GM23338 (cell line): Measurements from ENCODE around the gene C20orf204. TPM values are rescaled to one million over a fixed set of nuclear protein-coding genes. Genes with fewer than 3 reads are reported as not detected.

Experiments
- ATAC-seq: fragments of 200-7000 bp; cut with Tn5 transposase; 3 replicates; pipeline ENCODE4 v1.9.1; 2020
- DNase-seq: peaks from one replicate; pipeline ENCODE4 v3.0.0-alpha.2; 2015; ENCODE audit warnings: low spot score
- H2AFZ ChIP-seq: fragments of 200-600 bp; sonication (generic); 2 replicates; pipeline ENCODE4 v1.8.0; 2016; ENCODE audit warnings: antibody characterized with exemption, mild to moderate bottlenecking, moderate library complexity
- H3F3A ChIP-seq: fragments of 200-600 bp; sonication (generic); replicated peaks from 2 replicates; pipeline ENCODE4 v1.8.0; 2017; ENCODE audit warnings: antibody characterized with exemption, mixed run types, low read depth
- H3K27ac ChIP-seq: fragments of 200-600 bp; sonication (generic); 2 replicates; pipeline ENCODE4 v1.6.1; 2016; ENCODE audit warnings: low read depth
- H3K27me3 ChIP-seq: fragments of 200-600 bp; sonication (generic); 2 replicates; pipeline ENCODE4 v1.8.0; 2016; ENCODE audit warnings: mild to moderate bottlenecking, mixed run types, moderate library complexity; ENCODE audit not compliant: insufficient read depth
- H3K36me3 ChIP-seq: fragments of 200-600 bp; sonication (generic); 2 replicates; pipeline ENCODE4 v1.8.0; 2016; ENCODE audit warnings: mild to moderate bottlenecking; ENCODE audit not compliant: insufficient read depth
- H3K4me1 ChIP-seq: fragments of 200-600 bp; sonication (generic); 2 replicates; pipeline ENCODE4 v1.8.0; 2016; ENCODE audit warnings: mild to moderate bottlenecking, moderate library complexity; ENCODE audit not compliant: insufficient read depth
- H3K4me2 ChIP-seq: fragments of 200-600 bp; sonication (generic); 2 replicates; pipeline ENCODE4 v1.7.1; 2017; ENCODE audit warnings: mixed run types
- H3K4me3 ChIP-seq: fragments of 200-600 bp; sonication (generic); 2 replicates; pipeline ENCODE4 v1.6.1; 2016; ENCODE audit warnings: mixed run types
- H3K79me2 ChIP-seq: fragments of 200-600 bp; sonication (generic); replicated peaks from 2 replicates; pipeline ENCODE4 v1.8.0; 2017; ENCODE audit warnings: mild to moderate bottlenecking; ENCODE audit not compliant: insufficient read depth
- H3K9me2 ChIP-seq: fragments of 200-600 bp; sonication (generic); 2 replicates; pipeline ENCODE4 v1.8.0; 2017; ENCODE audit not compliant: insufficient read depth
- H4K20me1 ChIP-seq: fragments of 200-600 bp; sonication (generic); replicated peaks from 2 replicates; pipeline ENCODE4 v1.8.0; 2017; ENCODE audit warnings: mild to moderate bottlenecking; ENCODE audit not compliant: insufficient read depth
- H3K27ac Mint-ChIP-seq: 2 replicates; pipeline ENCODE4 v1.8.0; 2020; ENCODE audit warnings: inconsistent platforms, mild to moderate bottlenecking, moderate library complexity, mixed read lengths
- H3K27me3 Mint-ChIP-seq: 3 replicates; pipeline ENCODE4 v1.8.0; 2022; ENCODE audit warnings: low read depth, mild to moderate bottlenecking, moderate library complexity, mixed read lengths, inconsistent platforms; ENCODE audit not compliant: insufficient read depth, poor library complexity
- H3K36me3 Mint-ChIP-seq: 3 replicates; pipeline ENCODE4 v1.8.0; 2021; ENCODE audit warnings: low read depth, mild to moderate bottlenecking, inconsistent platforms, moderate library complexity, mixed read lengths
- H3K4me1 Mint-ChIP-seq: 3 replicates; pipeline ENCODE4 v1.8.0; 2020; ENCODE audit warnings: mild to moderate bottlenecking, inconsistent platforms, mixed read lengths
- H3K4me3 Mint-ChIP-seq: 3 replicates; pipeline ENCODE4 v1.8.0; 2021; ENCODE audit warnings: moderate library complexity, mild to moderate bottlenecking, inconsistent platforms, mixed read lengths
- H3K9me3 Mint-ChIP-seq: 3 replicates; pipeline ENCODE4 v1.8.0; 2020; ENCODE audit warnings: moderate library complexity, mild to moderate bottlenecking, inconsistent platforms, mixed read lengths
- CREB1 ChIP-seq: fragments of 250-450 bp; sonication (Bioruptor Pico); IDR thresholded peaks from 2 replicates; pipeline ENCODE4 v1.5.0; 2020; ENCODE audit warnings: low read depth, mild to moderate bottlenecking, moderate library complexity
- CTCF ChIP-seq, 2 experiments: fragments of 200-600 bp in 1 of 2; sonication (generic) in 1 of 2; conservative IDR thresholded peaks; 2 replicates each; pipeline versions ENCODE4 v1.5.1 to v1.6.1; 2016 to 2017; ENCODE audit warnings: antibody characterized with exemption in 2 of 2, low read depth in 2 of 2, mild to moderate bottlenecking in 2 of 2, moderate library complexity in 1 of 2
- ETS1 ChIP-seq: IDR thresholded peaks from 2 replicates; pipeline ENCODE4 v1.6.1; 2016; ENCODE audit warnings: antibody characterized with exemption
- EZH2 ChIP-seq: fragments of 200-600 bp; sonication (generic); IDR thresholded peaks from one replicate; pipeline ENCODE4 v1.8.0; 2017; ENCODE audit warnings: antibody characterized with exemption, mild to moderate bottlenecking, low read depth; ENCODE audit not compliant: unreplicated experiment
- EZH2phosphoT487 ChIP-seq: fragments of 200-600 bp; sonication (generic); IDR thresholded peaks from one replicate; pipeline ENCODE4 v1.8.1; 2018; ENCODE audit warnings: antibody characterized with exemption; ENCODE audit not compliant: unreplicated experiment
- POLR2AphosphoS5 ChIP-seq: IDR thresholded peaks from 2 replicates; pipeline ENCODE4 v1.6.1; 2016; ENCODE audit warnings: antibody characterized with exemption, low read depth
- ZNF331 ChIP-seq: fragments of 250-450 bp; sonication (Bioruptor Pico); IDR thresholded peaks from 2 replicates; pipeline ENCODE4 v1.5.0; 2020; ENCODE audit warnings: low read depth, mild to moderate bottlenecking, moderate library complexity
- polyA plus RNA-seq: library from polyadenylated mRNA; unstranded; fragments of >200 nt; fragmentation: Nextera tagmentation; extraction: Ambion mirVana; gene quantifications from 2 replicates; pipeline ENCODE4 v1.2.1, GENCODE V29; 2016
- total RNA-seq: library from RNA; depleted of rRNA; stranded (reverse); fragments of >200 nt; shearing (Covaris generic); gene quantifications from 2 replicates; pipeline ENCODE4 v1.2.3, GENCODE V29; 2014

C20orf204 gene
- total and polyA plus RNA-seq, 2 experiments from 2014 or later, result 0.73 to 0.82 TPM

- peaks cover 48% of the 10 kb centered on the region for H3K27me3 Mint-ChIP-seq
These were observed 1.2 kb downstream of the C20orf204 start for GRCh38 chr20:64037199-64037497.

GRCh38 chr20:64037498-64038213 lies 1.7 kb downstream of the C20orf204 start:
- Mint-ChIP-seq H3K4me3 (peak overlapping the region; percentile 65), H3K27ac (no peak overlapping the region), H3K27me3 (peaks cover 50% of the 10 kb centered on the region), H3K4me1 (peaks cover 32% of the 10 kb centered on the region), H3K9me3 (no peaks in the 10 kb centered on the region), H3K36me3 (peaks cover 6% of the 10 kb centered on the region)
- no peaks in the 10 kb centered on the region for H4K20me1 ChIP-seq
- H3K4me2 ChIP-seq, result peak overlapping the region; percentile 91
- peak overlapping the region; percentile 79 for H3K4me3 ChIP-seq
- H3K4me1 ChIP-seq, result peaks cover 39% of the 10 kb centered on the region
- H3K27ac ChIP-seq, result no peak overlapping the region
- no peaks in the 10 kb centered on the region for H3K9me2 ChIP-seq
- peaks cover 10% of the 10 kb centered on the region; the same call in 1 of the 2 replicates for H3F3A ChIP-seq
- no peaks in the 10 kb centered on the region for H3K36me3 ChIP-seq
- TF ChIP-seq POLR2AphosphoS5 (peak; percentile 34; the same call in 1 of the 2 replicates), ZNF331 (CRISPR knock-in tag) (no peak)
- H2AFZ ChIP-seq, result no peak overlapping the region
- no peaks in the 10 kb centered on the region for H3K79me2 ChIP-seq
- DNase-seq (peak; percentile 48), ATAC-seq (peak; percentile 17)
- peaks cover 53% of the 10 kb centered on the region for H3K27me3 ChIP-seq

More at GRCh38 chr20:64037199-64037497, 1.2 kb downstream of the C20orf204 start:
- H3K4me1 ChIP-seq, result peaks cover 38% of the 10 kb centered on the region
- DNase-seq (no peak), ATAC-seq (no peak)
- no peak overlapping the region for H3K27ac ChIP-seq
- H4K20me1 ChIP-seq, result no peaks in the 10 kb centered on the region
- peaks cover 10% of the 10 kb centered on the region; the same call in 1 of the 2 replicates for H3F3A ChIP-seq
- peak overlapping the region; percentile 79; the same call in 1 of the 2 replicates for H3K4me3 ChIP-seq
- no peaks in the 10 kb centered on the region for H3K79me2 ChIP-seq
- no peaks in the 10 kb centered on the region for H3K36me3 ChIP-seq
- H3K27me3 ChIP-seq, result peaks cover 49% of the 10 kb centered on the region
- peak overlapping the region; percentile 91 for H3K4me2 ChIP-seq
- Mint-ChIP-seq H3K4me1 (peaks cover 32% of the 10 kb centered on the region), H3K4me3 (no peak overlapping the region), H3K9me3 (no peaks in the 10 kb centered on the region), H3K36me3 (peaks cover 6% of the 10 kb centered on the region), H3K27ac (no peak overlapping the region)
- no peak overlapping the region for H2AFZ ChIP-seq
- H3K9me2 ChIP-seq, result no peaks in the 10 kb centered on the region
- TF ChIP-seq EZH2, result no peak
- no peak for TF ChIP-seq CREB1 (CRISPR knock-in tag)
- no peak for TF ChIP-seq CTCF (conservative IDR thresholded peaks at IDR 0.05; ENCODE audit: low read depth in 2 of 2)

GRCh38 chr20:64038224-64038564 lies 2.2 kb downstream of the C20orf204 start:
- DNase-seq (peak; percentile 40), ATAC-seq (peak; percentile 35)
- Histone ChIP-seq H3K27me3 (peaks cover 56% of the 10 kb centered on the region), H2AFZ (peak overlapping the region; percentile 89; the same call in 1 of the 2 replicates), H3K4me1 (peaks cover 39% of the 10 kb centered on the region), H3K36me3 (no peaks in the 10 kb centered on the region), H3K27ac (no peak overlapping the region), H3K79me2 (no peaks in the 10 kb centered on the region), H4K20me1 (no peaks in the 10 kb centered on the region), H3K9me2 (no peaks in the 10 kb centered on the region), H3F3A (peaks cover 10% of the 10 kb centered on the region; the same call in 1 of the 2 replicates), H3K4me3 (peak overlapping the region; percentile 79), H3K4me2 (peak overlapping the region; percentile 91)
- Mint-ChIP-seq H3K27ac (no peak overlapping the region), H3K4me3 (peak overlapping the region; percentile 65; the same call in 2 of the 3 replicates), H3K9me3 (no peaks in the 10 kb centered on the region), H3K36me3 (peaks cover 6% of the 10 kb centered on the region), H3K27me3 (peaks cover 49% of the 10 kb centered on the region), H3K4me1 (peaks cover 32% of the 10 kb centered on the region)
- TF ChIP-seq EZH2phosphoT487, result no peak
- TF ChIP-seq ETS1, result no peak
- TF ChIP-seq POLR2AphosphoS5, result no peak
